GM19463 (cell line): ENCODE results near the gene ATXN10.
"Not testable (repeated sequence)": the region's sequence is repeated elsewhere in the genome, so short reads cannot be mapped to it uniquely, and the experiment has no call there.

ENCODE experiments used
- ATAC-seq: cut with Tn5 transposase; IDR thresholded peaks from one replicate; pipeline ENCODE4 v1.9.1; 2021; ENCODE audit warnings: mild to moderate bottlenecking, moderate library complexity; ENCODE audit not compliant: unreplicated experiment

The ATXN10 gene

DNA sequence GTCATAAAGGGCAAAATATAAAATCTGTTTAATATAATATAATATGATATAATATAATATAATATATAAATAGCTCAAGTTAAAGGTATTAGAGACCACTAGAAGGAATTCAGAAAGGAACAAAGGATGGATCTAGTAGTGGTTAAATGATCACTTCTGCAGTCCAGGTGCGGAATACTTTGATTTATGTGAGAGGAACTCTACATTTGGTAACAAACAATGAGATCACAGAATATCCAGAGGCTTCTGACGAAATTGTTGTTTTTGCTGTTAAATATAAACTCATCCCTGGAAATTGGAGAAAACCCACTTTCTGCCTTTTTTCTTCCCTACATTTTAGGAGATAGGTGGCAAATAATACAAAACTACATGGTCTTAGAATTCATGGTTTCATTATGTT, 36.0 kb downstream of the ATXN10 start:
- no peak for ATAC-seq

DNA sequence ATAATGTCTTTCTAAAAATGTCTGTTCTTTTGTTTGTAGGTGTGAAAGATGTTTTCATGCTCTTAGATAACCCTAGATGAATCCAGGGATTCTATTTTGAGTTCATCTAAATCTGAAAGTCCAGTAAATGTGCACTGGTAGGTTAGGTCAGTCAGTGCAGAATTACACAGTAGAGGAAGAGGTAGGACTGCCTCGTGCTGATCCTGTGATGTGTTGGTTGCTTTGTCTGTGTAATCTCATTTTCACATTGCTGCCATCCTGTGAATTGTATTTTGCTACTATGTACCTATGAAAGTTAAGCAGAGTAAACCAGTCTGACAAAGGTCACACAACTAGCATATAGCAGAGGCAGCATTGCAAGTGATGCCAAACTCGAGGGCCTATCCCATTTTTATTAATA, 36.5 kb downstream of the ATXN10 start:
- ATAC-seq = no peak

DNA sequence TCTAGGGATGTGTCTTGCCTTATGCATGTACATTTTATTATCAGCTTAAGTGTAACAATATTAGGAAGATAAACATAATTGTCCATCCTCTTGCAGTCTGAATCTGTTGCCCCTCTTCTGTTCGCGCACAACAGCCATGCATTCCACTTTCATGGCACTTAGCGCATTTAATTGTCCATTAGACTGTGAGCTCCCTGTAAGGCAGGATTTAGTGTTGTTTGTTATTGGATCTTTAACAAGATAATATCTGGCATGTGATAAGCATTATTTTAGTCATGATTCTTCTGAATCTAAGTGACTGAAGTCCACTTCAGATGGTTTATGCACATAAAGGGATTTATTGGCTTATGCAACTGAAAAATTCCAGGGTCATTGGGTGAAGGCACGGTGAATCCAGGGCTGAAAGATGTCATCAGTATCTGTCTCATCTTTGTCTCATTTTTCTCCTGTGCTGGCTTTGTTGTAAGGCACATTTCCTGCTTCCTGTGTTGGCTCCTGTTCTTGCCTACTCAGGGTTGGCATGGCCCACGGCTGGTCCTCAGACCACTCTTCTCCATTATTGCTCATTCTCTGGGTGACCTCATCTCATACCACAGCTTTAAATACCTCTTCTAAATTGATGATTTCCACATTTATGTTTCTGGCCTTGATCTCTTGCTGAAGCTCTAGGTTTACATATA, 37.6 kb downstream of the ATXN10 start:
- ATAC-seq = no peak

DNA sequence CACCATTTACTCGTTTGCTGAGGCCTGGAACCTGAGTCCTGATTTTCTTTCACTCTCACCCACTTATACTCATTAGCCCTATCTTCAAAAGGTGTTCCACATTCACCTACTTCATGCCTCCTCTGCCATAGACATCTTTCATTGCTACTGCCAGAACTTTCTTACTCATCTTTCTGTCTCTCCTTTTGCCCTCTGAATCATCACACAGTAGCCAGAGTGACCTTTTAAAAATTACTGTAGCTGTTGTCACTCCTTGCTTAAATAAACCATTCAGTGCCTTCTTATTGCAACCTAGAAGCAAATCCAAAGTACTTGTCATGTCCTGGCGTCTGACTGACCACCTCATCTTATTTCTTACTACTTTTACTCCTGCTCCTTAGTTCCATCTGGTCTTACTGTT, 38.2 kb downstream of the ATXN10 start:
- no peak for ATAC-seq

DNA sequence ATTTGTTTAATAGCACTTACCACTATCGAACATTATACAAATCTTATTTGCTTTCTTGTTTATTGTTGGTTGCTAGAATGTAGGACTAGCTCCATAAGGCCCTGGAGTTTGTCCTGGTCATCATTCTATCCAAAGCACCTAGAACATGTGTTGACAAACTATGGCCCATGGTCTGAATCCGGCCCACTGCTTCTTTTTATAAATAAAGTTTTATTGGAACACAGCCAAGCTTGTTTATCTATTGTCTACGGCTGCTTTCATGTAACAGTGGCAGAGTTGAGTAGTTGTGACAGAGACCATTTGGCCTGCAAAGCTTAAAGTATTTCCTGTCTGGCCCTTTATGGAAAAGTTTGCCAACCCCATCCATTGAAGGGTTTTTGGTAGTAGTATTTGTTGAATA, 38.8 kb downstream of the ATXN10 start:
- ATAC-seq = no peak

DNA sequence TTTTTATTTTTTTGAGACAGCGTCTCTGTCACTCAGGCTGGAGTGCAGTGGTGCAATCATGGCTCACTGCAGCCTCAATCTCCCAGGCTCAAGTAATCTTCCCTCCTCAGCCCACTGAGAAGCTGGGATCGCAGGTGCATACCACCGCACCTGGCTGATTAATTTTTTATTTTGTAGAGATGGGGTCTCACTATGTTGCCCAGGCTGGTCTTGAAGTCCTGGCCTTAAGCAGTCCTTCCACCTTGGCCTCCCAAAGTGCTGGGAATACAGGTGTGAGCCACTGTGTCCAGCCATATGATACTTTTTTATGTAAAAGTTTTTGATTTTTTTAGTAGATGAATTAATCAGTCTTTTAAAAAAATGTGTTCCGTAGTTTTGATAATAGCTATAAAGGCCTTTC, 42.8 kb downstream of the ATXN10 start:
- not testable (repeated sequence) for ATAC-seq

DNA sequence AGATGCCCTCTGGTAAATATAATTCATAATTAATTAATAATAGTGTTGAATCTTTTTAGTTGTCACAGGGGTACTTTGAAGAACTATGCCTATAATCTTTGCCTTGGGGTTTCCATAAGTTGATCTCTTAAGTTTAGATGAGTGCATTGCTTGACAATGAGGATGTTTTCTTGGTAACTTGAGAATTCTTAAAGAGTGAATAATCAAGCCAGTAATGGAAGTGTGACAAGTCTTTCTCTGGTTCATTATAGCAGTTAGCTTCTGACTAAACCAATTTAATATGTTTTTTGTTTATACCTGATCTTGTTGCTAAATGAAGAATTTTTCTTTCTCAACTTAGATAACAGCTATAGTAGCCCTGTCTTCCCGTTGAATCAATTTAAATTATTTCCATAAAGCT, 46.2 kb downstream of the ATXN10 start:
- no peak for ATAC-seq

DNA sequence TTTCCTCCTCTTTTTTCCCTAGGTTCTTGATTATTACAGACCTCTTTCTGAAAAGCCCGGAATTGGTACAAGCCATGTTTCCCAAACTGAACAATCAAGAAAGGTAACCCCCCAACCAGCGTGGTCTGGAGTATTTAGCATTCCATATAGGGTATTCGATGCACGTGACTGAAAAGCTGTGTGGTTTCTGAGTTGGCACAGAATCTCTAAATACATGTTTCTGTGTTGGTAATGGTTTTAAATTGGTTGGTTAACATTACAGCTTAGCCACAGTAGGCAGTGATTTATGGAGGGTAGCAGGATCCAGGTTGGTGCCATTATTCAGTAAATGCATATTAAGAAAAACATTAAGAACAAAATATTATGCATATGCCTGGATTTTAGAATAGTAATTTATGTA, 46.8 kb downstream of the ATXN10 start:
- no peak for ATAC-seq

DNA sequence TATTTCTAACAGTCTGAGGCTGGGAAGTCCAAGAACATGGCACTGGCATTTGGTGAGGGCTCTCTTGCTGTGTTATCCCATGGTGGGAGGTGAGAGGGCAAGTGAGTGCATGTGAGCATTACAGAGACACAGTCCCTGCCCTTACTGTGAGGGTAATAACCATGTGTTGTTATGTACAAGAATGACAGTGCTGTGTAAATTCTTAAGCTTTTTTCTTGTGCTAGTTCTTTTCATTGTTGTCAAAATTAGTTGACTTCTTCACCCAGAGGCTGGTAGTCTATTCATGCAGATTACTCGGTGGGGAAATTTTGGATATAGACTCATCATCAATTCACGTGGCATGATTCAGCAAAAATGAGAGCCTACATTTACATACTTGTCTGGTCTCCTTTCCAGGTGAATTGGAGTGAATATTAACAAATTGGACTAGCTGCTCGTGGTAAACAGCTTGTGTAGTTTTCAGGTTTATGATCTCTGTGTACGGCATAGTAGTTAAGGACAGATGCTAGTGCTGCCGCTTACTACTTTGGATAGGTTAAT, 49.3 kb downstream of the ATXN10 start:
- no peak for ATAC-seq

DNA sequence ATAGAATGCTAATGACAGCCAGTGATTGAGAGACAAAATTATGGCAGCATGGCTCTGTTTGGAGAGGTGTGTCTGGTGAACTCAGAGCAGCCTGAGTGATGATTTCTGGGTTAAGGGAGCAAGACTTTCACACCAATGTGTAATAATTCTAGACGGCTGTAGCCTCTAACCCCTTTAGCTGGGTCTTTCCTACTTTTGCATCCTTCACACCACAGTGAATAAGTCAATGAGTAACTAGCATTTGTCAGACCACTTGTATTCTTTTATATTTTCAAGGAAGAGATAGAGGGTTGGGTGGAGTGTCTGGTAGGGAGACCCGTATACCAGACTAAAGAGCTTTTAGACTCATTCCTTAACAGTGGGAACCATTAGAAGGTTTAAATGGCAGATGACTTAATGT, 50.4 kb downstream of the ATXN10 start:
- ATAC-seq = no peak

DNA sequence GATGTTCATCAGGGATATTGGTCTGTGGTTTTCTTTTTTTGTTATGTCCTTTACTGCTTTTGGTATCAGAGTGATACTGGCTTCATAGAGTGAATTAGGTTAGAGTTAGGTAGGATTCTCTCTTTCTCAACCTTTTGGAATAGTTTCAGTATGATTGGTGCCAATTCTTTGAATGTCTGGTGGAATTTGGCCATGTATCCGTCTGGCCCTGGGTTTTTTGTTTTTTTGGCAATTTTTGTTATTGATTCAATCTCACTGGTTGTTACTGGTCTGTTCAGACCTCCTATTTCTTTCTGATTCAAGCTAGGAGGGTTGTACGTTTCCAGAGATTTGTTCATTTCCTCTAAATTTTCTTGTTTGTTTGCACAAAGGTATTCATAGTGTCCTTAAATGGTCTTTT, 54.4 kb downstream of the ATXN10 start:
- no peak for ATAC-seq

DNA sequence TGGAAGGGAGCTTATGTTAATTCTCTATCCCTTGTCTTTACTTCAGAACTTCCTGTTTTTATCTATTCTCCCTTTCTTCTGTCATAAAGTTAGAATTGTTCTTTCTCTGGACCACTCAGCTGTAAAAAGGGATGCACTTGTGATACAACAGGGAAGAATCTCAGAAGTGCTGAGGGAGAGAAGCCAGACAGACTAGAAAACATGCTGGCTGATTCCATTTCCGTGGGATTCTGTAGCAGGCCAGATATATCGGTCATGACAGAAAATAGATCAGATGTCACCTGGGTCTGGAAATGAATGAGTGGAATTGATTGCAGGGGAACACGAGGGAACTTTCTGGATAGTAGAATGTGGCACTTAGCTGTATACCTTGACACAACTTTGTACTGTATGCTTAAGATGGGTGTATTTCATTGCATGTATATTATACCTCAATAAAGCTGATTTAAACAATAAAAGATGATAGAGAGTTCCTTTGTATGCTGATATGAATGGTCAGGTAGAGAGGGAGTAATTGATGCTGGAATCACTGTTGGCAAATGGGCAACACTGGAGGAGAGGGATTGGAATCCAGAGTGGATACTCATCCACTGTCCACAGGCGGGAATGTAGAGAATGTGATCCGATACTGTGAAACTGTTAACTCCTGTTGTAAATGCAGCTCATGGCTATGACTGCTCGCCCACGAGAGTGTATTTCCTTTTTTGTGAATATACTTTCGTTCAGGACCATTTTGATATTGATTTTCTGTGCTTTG, 59.6 kb downstream of the ATXN10 start:
- no peak for ATAC-seq

DNA sequence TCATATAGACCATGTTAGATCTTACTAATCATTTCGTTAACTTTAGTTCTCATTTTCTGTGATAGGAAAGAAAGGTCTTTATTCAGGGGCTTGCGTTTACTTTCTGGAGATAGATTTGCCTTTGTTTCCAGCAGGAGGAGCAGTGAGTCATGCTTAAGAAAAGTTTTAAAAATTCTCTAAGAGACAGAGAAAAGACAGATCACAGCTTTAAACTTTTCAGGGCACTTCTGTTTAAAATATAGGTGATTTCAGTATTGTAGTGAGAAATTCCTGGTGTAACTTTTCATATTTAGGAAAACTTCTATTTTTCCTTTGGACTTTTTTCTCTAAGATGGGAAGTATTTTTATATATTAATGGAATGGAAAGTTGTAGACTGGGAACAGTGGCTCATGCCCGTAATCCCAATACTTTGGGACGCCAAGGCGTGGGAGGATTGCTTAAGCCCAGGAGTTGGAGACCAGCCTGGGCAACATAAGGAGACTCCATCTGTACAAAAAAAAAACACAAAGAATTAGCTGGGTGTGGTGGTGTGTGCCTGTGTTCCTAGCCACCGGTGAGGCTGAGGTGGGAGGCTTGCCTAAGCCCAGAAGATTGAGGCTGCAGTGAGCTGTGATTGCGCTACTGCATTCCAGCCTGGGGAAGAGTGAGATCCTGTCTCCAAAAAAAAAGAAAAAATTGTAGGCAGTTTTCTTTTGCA, 60.3 kb downstream of the ATXN10 start:
- no peak for ATAC-seq

DNA sequence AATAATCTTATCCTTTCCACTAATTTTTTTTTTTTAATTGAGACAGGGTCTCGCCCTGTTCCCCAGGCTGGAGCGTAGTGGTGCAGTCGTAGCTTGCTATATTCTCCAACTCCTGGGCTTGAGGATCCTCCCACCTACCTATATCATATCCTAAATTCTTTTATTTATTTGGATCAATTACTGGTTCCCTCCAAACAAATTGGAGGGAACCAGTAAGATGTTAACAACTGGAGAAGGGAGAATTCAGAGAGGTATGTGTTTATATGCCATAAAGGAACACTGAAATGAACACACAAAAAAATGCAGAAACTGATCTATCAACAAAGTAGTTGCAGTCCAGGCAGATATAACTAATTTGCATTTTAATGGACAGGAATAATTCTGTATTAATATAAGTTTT, 63.6 kb downstream of the ATXN10 start:
- ATAC-seq = no peak

DNA sequence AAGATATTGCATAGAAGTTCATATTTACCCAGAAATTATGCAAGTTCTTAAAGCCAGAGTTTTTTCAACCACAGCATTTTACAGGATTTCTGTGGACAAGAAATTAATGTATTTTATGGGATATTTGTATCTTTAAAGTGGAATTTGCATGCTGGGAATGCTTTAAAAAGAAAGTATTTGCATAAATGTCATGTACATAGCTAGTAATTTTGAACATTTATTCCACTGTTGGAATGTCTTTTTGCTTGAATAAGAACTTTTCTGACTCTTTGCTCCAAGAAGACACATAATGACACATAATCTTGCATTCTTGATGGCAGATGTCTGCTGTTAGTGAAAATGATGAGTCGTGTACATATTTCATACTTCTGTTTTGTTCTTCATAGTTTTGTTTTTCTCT, 66.6 kb downstream of the ATXN10 start:
- ATAC-seq = no peak

DNA sequence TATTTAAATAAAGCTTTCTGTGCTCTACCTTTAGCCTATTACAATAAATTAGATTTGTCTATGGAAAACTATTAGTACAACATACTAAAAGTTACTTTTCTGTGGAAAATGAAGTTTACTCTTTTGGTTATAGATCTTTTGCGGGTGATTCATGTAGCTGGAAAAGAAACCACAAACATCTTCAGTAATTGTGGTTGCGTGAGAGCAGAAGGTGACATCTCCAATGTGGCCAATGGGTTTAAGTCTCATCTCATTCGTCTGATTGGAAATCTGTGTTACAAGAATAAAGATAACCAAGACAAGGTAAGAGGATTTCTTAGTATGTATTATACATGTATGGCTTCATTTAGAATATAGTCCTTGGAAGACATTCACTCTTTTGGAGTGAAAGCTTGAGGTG, 68.6 kb downstream of the ATXN10 start:
- ATAC-seq = no peak

DNA sequence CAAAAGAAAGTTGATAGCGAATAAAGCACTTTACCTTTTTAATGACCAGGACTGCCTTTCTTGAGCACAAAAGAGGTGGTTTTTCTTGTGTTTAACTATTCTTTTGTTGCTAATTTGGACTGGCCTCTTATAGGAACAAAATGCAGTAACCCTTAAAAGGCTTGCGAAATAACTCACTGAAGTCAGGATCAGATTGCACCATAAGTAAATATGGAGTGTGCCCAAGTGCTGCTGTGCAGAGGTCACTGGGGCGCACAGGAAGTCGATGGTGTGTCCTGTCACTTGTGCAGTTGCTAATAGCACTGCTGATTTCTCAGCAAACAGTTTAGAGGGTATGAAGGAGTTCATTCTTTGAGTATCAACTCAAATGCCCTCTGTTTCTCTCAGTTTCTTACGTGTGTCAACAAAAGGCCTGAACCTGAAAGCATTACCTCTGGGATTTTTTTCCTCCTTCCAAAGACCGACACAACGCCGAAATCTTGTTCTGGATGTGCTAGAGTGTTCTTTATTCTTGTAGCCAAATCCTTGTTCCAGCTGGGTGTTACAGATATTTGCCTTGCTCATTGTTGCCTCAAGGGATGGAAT, 71.3 kb downstream of the ATXN10 start:
- no peak for ATAC-seq

DNA sequence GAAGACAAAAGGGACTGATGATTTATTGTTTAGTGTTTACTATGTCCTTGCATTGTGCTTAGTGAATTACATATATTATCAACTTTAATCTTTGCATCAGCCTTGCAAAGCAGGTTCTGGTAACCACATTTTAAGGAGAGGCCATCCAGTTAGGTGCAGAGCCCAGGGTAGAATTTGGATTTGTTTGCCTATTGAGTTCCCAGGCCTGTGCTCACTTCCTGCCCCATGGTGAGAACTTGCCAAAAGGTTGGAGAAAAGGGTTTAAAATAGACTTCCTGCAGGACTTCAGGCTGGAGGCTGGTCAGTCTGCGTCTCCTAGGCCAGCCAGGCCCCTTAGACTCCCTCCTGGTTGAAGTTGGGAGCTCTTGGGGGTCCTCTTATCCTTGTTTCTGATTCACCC, 72.1 kb downstream of the ATXN10 start:
- no peak for ATAC-seq

DNA sequence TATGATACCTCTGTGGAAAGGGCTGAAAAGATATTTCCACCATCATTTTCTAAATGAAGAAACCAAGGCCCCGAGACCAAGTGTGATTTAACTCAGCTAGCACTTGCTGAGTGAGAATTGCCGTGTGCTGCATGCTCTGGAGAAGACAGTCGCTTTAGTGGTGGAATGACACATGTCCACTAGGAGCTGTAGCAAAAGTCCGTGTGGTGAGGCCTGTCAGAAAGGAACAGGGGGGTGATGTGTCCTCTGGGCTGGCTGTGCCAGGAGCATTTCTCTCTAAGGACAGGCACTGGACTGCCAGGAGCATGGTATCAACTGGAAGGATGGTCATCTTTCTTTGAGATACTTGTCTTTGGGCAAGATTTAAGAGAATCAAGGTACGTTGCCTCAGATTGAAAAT, 72.8 kb downstream of the ATXN10 start:
- ATAC-seq = no peak

DNA sequence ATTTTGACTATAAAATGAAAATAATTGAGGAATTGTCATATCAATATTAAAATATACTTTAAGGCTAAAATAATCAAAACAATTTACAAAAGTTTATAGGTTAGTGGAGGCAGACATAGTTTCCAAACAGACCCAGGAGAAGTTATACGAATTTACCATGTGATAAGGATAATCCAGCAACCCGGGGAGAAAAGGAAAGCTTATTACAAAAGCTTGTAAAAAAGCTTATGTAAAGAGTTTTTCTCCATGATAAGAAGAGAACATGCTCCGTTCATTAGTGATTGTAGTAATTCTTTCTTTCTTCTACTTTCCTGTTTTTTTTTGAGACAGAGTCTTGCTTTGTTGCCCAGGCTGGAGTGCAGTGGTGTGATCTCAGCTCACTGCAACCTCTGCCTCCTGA, 79.0 kb downstream of the ATXN10 start:
- ATAC-seq = no peak

DNA sequence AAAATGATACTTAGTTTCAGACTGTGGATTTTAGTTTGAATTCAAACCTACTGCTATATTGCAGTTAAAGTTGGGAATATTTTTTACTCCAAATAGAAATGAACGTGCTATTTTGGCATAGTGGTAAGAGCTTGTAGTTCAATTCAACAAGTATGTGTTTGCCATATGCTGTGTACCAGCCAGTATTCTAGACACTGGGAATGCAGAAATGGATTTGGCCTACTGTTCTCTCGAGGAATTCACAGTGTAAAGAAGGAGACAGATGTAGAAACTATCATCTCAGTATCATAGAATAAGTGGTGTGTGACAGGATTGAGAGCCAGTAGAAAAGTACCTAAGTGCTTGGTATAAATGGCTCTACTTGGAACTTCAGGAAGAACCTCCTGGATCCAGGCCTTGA, 80.4 kb downstream of the ATXN10 start:
- ATAC-seq = no peak

DNA sequence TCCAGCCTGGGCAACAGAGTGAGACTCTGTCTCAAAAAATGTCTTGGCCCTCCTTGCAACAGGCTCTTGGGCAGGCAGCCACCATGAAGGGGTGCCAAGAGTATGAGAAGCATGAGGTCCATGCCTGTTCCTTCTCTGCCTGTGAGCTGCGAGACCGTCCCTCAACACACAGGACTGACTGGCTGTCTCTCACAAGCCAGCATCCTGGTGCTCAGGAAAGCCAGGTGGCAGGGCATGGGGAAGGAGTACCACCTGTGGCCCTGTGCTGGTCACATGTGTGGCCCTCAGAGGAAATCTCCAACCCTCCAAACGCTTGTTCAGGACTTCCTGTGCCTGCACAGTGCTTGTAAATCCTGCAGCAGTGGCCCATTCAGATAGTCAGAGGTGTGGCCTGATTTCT, 83.2 kb downstream of the ATXN10 start:
- ATAC-seq = no peak
